Stimulated activated CD8-positive, alpha-beta memory T cell treated with anti-CD3 and anti-CD28 coated beads, Interleukin-7, amount 100 ng/mL, for 1 hour (primary cell): Measurements from ENCODE around the gene SDR39U1.

Experiments used
- DNase-seq, 2 donors: peaks; one replicate each; pipeline ENCODE4 v3.0.0-alpha.2; 2020; ENCODE audit warnings: low read depth in 2 of 2

The SDR39U1 gene

GRCh38 chr14:24411443-24412389, 30.9 kb downstream of the SDR39U1 start:
- DNase-seq: no peak

GRCh38 chr14:24409956-24410355, 32.6 kb downstream of the SDR39U1 start:
- DNase-seq: no peak

- no peak for DNase-seq
Measured at GRCh38 chr14:24409192-24409591, 33.4 kb downstream of the SDR39U1 start.

GRCh38 chr14:24408764-24409163, 33.8 kb downstream of the SDR39U1 start:
- DNase-seq: no peak

- DNase-seq: no peak
Measured at GRCh38 chr14:24407608-24408325, 34.8 kb downstream of the SDR39U1 start.

GRCh38 chr14:24406416-24406815, 36.2 kb downstream of the SDR39U1 start:
- DNase-seq: no peak

GRCh38 chr14:24404814-24405213, 37.8 kb downstream of the SDR39U1 start:
- DNase-seq: no peak

GRCh38 chr14:24403294-24403998, 39.1 kb downstream of the SDR39U1 start:
- no peak for DNase-seq

- no peak for DNase-seq
Measured at GRCh38 chr14:24401810-24402702, 40.5 kb downstream of the SDR39U1 start.

GRCh38 chr14:24399999-24400718, 42.4 kb downstream of the SDR39U1 start:
- DNase-seq: no peak

- DNase-seq: no peak
Measured at GRCh38 chr14:24399447-24399822, 43.1 kb downstream of the SDR39U1 start.

- no peak for DNase-seq
Measured at GRCh38 chr14:24398653-24399446, 43.7 kb downstream of the SDR39U1 start, which contains the start of gene NYNRIN. Gene NYNRIN (plus strand): TSS chr14:24399003. CDS start chr14:24399247, 244 bp downstream.

- DNase-seq: no peak
Measured at GRCh38 chr14:24398293-24398652, 44.3 kb downstream of the SDR39U1 start.

- DNase-seq: no peak
Measured at GRCh38 chr14:24397639-24398292, 44.8 kb downstream of the SDR39U1 start.

- DNase-seq: no peak
Measured at GRCh38 chr14:24395609-24396582, 46.7 kb downstream of the SDR39U1 start.

GRCh38 chr14:24394275-24394674, 48.3 kb downstream of the SDR39U1 start:
- DNase-seq: no peak

GRCh38 chr14:24392325-24393091, 50.1 kb downstream of the SDR39U1 start:
- DNase-seq: no peak
